Mucosa of rectum (tissue), 2 donors: ENCODE results near the gene FAM20B.
A peak's percentile ranks its signal among the peaks of the same experiment; 100 is the strongest.

Source experiments
- H3K27ac ChIP-seq, 2 donors: one replicate each; pipeline ENCODE4 v1.7.0; 2013; ENCODE audit warnings: inconsistent platforms in 2 of 2, low read depth in 2 of 2, low read length in 2 of 2
- H3K27me3 ChIP-seq, 2 donors: one replicate each; pipeline ENCODE4 v1.7.0; 2013; ENCODE audit warnings: low read length in 2 of 2; ENCODE audit not compliant: control insufficient read depth in 2 of 2, insufficient read depth in 2 of 2
- H3K36me3 ChIP-seq, 2 donors: one replicate each; pipeline ENCODE4 v1.7.0; 2013; ENCODE audit warnings: low read length in 2 of 2; ENCODE audit not compliant: control insufficient read depth in 2 of 2, insufficient read depth in 2 of 2
- H3K4me1 ChIP-seq, 2 donors: one replicate each; pipeline ENCODE4 v1.7.0; 2013; ENCODE audit warnings: low read length in 2 of 2, mild to moderate bottlenecking in 1 of 2; ENCODE audit not compliant: control insufficient read depth in 2 of 2, insufficient read depth in 2 of 2
- H3K4me3 ChIP-seq, 2 donors: one replicate each; pipeline ENCODE4 v1.7.0; 2013; ENCODE audit warnings: low read length in 2 of 2
- H3K9ac ChIP-seq, 2 donors: one replicate each; pipeline ENCODE4 v1.7.0; 2013; ENCODE audit warnings: low read length in 2 of 2, low read depth in 1 of 2, mild to moderate bottlenecking in 1 of 2
- H3K9me3 ChIP-seq, 2 donors: one replicate each; pipeline ENCODE4 v1.7.0; 2013; ENCODE audit warnings: low read length in 2 of 2; ENCODE audit not compliant: control insufficient read depth in 2 of 2
- donor health status: healthy.
- donor health status: Normal muscosa, but diverticular disease.

The FAM20B gene

GRCh38 chr1:179021873-179022272 lies 3.8 kb upstream of the FAM20B start:
- no peaks in the 10 kb centered on the region for H3K36me3 ChIP-seq
- peaks cover 25 to 39% of the 10 kb centered on the region in 2 donors for H3K4me1 ChIP-seq
- no peak overlapping the region for H3K27ac ChIP-seq
- no peak overlapping the region for H3K4me3 ChIP-seq
- no peaks in the 10 kb centered on the region for H3K27me3 ChIP-seq
- H3K9ac ChIP-seq = no peak overlapping the region
- H3K9me3 ChIP-seq = no peaks in the 10 kb centered on the region

- no peaks in the 10 kb centered on the region for H3K36me3 ChIP-seq
- no peaks in the 10 kb centered on the region for H3K27me3 ChIP-seq
- H3K4me1 ChIP-seq = peaks cover 30 to 34% of the 10 kb centered on the region in 2 donors
- no peaks in the 10 kb centered on the region for H3K9me3 ChIP-seq
- H3K27ac ChIP-seq = peak overlapping the region in 1 of 2 donors; percentile 49
- no peak overlapping the region for H3K4me3 ChIP-seq
- no peak overlapping the region for H3K9ac ChIP-seq
These were observed 1.6 kb upstream of the FAM20B start for GRCh38 chr1:179023946-179024650.

- Histone ChIP-seq H3K27me3 (no peaks in the 10 kb centered on the region), H3K36me3 (no peaks in the 10 kb centered on the region), H3K9ac (peak overlapping the region; percentile 92 to 97), H3K4me1 (peaks cover 31 to 36% of the 10 kb centered on the region in 2 donors), H3K27ac (peak overlapping the region; percentile 95 to 97), H3K4me3 (peak overlapping the region; percentile 84 to 93), H3K9me3 (no peaks in the 10 kb centered on the region)
These were observed 500 bp downstream of the FAM20B start for GRCh38 chr1:179025975-179026812.

DNA sequence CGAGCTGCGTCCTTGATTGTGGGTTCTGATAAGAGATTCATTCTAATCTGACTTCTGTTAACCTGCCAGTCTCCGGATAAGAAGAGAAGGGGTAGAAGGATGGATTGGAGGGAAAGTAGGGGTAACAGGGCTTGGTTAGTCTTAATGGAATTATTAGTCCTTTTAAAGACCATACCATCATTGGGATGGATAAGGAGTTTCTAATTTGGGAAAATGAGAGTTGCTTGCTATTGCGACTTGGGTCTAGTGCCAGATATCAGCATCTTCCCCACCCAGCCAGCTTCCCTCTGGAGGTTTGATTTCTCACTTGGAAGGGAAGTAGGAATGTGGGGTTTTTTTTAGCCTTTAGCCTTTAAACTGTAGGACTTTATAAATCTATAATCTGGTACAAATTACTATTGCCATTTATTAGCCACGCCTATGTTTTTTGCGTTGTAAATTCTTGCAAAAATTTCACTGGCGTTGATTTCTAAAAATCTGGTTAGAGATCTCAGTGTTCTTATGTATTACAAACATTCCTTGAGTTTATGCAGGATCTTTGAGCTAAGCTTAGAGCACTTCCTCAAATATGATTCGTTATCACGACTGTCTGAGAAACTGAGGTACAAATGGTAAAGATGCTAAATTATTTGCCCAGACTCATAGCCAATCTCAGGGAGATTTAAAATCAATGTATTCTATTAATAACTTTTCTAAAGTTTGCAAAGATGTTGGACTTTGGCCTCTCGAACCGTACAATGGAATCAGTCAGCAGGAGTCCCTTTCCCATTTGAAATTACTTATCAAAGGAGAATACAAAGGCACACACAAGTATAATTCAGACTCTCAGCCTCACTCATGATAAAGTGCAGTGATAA lies 1.3 kb downstream of the FAM20B start:
- H3K4me1 ChIP-seq = peaks cover 29 to 36% of the 10 kb centered on the region in 2 donors
- no peaks in the 10 kb centered on the region for H3K9me3 ChIP-seq
- peak overlapping the region; percentile 95 to 97 for H3K27ac ChIP-seq
- H3K27me3 ChIP-seq = no peaks in the 10 kb centered on the region
- peak overlapping the region; percentile 92 to 97 for H3K9ac ChIP-seq
- peak overlapping the region; percentile 84 to 93 for H3K4me3 ChIP-seq
- no peaks in the 10 kb centered on the region for H3K36me3 ChIP-seq

- Histone ChIP-seq H3K27ac (no peak overlapping the region), H3K9me3 (no peaks in the 10 kb centered on the region)
These were observed 3.6 kb downstream of the FAM20B start for GRCh38 chr1:179029321-179029759.

GRCh38 chr1:179030130-179030529 lies 4.4 kb downstream of the FAM20B start:
- Histone ChIP-seq H3K4me1 (peaks cover 22 to 23% of the 10 kb centered on the region in 2 donors), H3K27ac (no peak overlapping the region), H3K27me3 (no peaks in the 10 kb centered on the region), H3K36me3 (no peaks in the 10 kb centered on the region), H3K9me3 (no peaks in the 10 kb centered on the region), H3K4me3 (no peak overlapping the region), H3K9ac (no peak overlapping the region)

More at GRCh38 chr1:179029321-179029759, 3.6 kb downstream of the FAM20B start:
- Histone ChIP-seq H3K36me3 (no peaks in the 10 kb centered on the region), H3K4me3 (no peak overlapping the region), H3K9ac (no peak overlapping the region), H3K4me1 (peaks cover 24 to 26% of the 10 kb centered on the region in 2 donors), H3K27me3 (no peaks in the 10 kb centered on the region)

- H3K27ac ChIP-seq = no peak overlapping the region
- H3K9ac ChIP-seq = no peak overlapping the region
- H3K9me3 ChIP-seq = no peaks in the 10 kb centered on the region
- no peak overlapping the region for H3K4me3 ChIP-seq
- no peaks in the 10 kb centered on the region for H3K27me3 ChIP-seq
- H3K36me3 ChIP-seq = no peaks in the 10 kb centered on the region
- peaks cover 18 to 21% of the 10 kb centered on the region in 2 donors for H3K4me1 ChIP-seq
These were observed 5.0 kb downstream of the FAM20B start for GRCh38 chr1:179030683-179031082.

DNA sequence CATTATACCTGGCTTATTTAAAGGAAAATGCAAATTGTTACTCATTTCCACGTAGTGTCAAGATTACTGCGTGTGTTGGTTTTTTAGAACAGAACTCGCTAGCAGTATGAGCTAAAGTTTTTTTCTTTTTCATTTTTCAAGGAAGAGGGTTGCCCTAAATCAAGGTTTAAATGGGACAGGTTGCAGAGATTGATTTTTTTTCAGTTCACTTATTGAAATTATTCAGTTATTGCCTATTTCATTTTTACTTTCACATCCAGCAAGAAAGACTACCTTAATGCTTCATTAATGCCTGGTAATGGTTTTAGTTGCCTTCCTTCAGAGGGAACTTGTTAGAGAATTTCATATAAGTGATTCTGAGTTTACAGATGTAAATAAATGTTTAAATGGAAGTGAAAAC lies 5.6 kb downstream of the FAM20B start:
- Histone ChIP-seq H3K27me3 (no peaks in the 10 kb centered on the region), H3K4me3 (no peak overlapping the region), H3K9me3 (no peaks in the 10 kb centered on the region), H3K4me1 (peaks cover 18 to 24% of the 10 kb centered on the region in 2 donors), H3K36me3 (no peaks in the 10 kb centered on the region), H3K9ac (no peak overlapping the region), H3K27ac (no peak overlapping the region)

DNA sequence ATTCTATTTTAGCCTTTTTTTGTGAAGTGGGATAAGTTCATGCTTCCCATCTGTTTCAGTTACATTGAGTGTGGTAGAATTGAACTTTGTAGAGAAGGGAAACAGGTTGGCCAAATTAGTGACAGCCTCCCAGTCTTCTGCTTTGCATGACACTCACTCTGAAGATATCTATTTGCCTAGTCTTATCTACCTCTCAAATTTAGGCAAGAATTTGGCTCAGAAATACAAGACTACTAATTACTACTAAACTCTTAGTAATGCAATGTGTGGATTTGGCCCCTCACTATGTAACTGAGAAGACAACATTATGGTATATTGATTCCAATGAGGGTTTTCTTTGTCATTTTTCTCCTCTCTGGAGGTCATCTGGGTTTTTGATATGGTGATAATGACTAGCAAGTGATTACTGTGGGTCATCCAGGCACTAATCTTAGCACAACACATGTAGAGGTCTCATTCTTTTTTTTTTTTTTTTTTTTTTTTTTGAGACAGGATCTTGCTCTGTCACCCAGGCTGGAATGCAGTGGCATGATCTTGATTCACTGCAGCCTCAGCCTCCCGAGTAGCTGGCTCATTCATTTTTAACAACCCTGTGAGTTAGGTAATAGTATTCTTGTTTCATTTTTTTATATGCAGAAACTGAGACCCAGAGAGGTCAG lies 6.3 kb downstream of the FAM20B start:
- Histone ChIP-seq H3K27ac (no peak overlapping the region), H3K36me3 (no peaks in the 10 kb centered on the region)

More for the DNA sequence above, 6.3 kb downstream of the FAM20B start:
- no peaks in the 10 kb centered on the region for H3K27me3 ChIP-seq
- H3K9me3 ChIP-seq = no peaks in the 10 kb centered on the region
- peaks cover 15 to 20% of the 10 kb centered on the region in 2 donors for H3K4me1 ChIP-seq
- no peak overlapping the region for H3K9ac ChIP-seq
- no peak overlapping the region for H3K4me3 ChIP-seq
